ENCODE data around the gene KRT16. TPM values are rescaled to one million over a fixed set of nuclear protein-coding genes. Genes with fewer than 3 reads are reported as not detected.

Gene KRT16
- total RNA-seq, 1 donor from 2014 or later, result not detected

DNA sequence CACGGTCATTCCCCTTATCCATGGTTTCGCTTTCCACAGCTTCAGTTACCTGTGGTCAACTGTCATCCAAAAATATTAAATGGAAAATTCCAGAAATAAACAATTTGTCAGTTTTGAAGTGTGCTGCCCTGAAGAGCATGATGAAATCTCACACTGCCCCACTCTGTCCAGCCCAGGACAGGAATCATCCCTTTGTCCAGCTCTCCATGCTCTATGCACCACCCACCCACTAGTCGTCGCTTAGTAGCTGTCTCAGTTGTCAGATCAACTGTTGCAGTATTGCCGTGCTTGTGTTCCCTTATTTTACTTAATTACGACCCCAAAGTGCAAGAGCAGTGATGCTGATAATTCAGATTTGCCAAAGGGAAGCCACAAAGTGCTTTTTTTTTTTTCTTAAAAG, 51.0 kb downstream of the KRT16 start:
- intact Hi-C loops (cut with micrococcal nuclease), result no loop called here

Other genes starting within 250 kb of the KRT16 start
- not detected in 2 replicates for gene KRT33B, start 243.0 kb downstream of the KRT16 start, total RNA-seq
- gene KRT34, start 230.5 kb downstream of the KRT16 start, total RNA-seq, result not detected in 2 replicates
- not detected in 2 replicates for gene KRT31, start 215.2 kb downstream of the KRT16 start, total RNA-seq
- gene KRT37, start 188.2 kb downstream of the KRT16 start, total RNA-seq, result not detected in 2 replicates
- not detected in 2 replicates for gene KRT38, start 171.8 kb downstream of the KRT16 start, total RNA-seq
- not detected in 2 replicates for gene KRT32, start 145.4 kb downstream of the KRT16 start, total RNA-seq
- gene KRT35, start 131.6 kb downstream of the KRT16 start, total RNA-seq, result not detected in 2 replicates
- gene KRT36, start 122.9 kb downstream of the KRT16 start, total RNA-seq, result not detected in 2 replicates
- not detected in 2 replicates for gene KRT13, start 107.2 kb downstream of the KRT16 start, total RNA-seq
- not detected in 2 replicates for gene KRT15, start 93.9 kb downstream of the KRT16 start, total RNA-seq
- not detected in 2 replicates for gene KRT19, start 84.5 kb downstream of the KRT16 start, total RNA-seq
- not detected in 2 replicates for gene KRT9, start 40.7 kb downstream of the KRT16 start, total RNA-seq
- gene KRT14, start 25.9 kb downstream of the KRT16 start, total RNA-seq, result not detected in 2 replicates
- gene KRT17, start 11.8 kb upstream of the KRT16 start, total RNA-seq, result 0.86 TPM in 1 of 2 replicates, not detected in the other
- gene EIF1, start 76.1 kb upstream of the KRT16 start, total RNA-seq, result 751 and 753 TPM in 2 replicates
- not detected in 2 replicates for gene GAST, start 99.6 kb upstream of the KRT16 start, total RNA-seq
- 0.36 TPM in 2 replicates for gene HAP1, start 121.9 kb upstream of the KRT16 start, total RNA-seq
- 0.73 and 0.93 TPM in 2 replicates for gene JUP, start 173.9 kb upstream of the KRT16 start, total RNA-seq
- gene P3H4, start 199.2 kb upstream of the KRT16 start, total RNA-seq, result 3.8 and 6.1 TPM in 2 replicates
- 0.27 and 0.36 TPM in 2 replicates for gene FKBP10, start 200.2 kb upstream of the KRT16 start, total RNA-seq
- gene NT5C3B, start 223.5 kb upstream of the KRT16 start, total RNA-seq, result 42.8 and 43.4 TPM in 2 replicates
- gene KLHL10, start 225.1 kb upstream of the KRT16 start, total RNA-seq, result 0.07 and 0.09 TPM in 2 replicates

Data from T-helper 2 cell treated with Interferon-gamma antibody and Interleukin-4, amounts not matched to agents 100 ng/mL and 5 ng/mL, for 36 hours (primary cell).